ENCODE measurements around the gene SPOCK1.
"Not testable (repeated sequence)": the region's sequence is repeated elsewhere in the genome, so short reads cannot be mapped to it uniquely, and the experiment has no call there.

Gene SPOCK1

GRCh38 chr5:137290373-137290772, 208.8 kb downstream of the SPOCK1 start:
- DNase-seq = no peak

DNA sequence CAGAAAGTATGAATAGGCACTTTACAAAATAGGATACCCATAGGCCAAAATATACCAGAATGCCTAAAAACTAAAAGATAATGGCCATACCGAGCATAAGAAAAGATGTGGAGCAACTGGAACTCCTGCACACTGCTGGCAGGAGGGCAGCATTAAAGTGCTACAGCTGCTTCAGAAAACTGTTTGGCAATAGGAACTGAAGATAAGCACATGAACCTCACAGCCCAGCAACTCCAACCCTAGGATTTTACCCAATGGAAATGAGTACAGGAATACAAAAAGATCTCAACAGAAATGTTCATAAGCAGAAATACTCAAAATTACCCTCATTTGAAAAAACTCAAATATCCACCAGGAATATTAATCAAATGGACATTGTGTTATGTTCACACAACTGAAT, 209.3 kb downstream of the SPOCK1 start:
- DNase-seq = no peak

GRCh38 chr5:137287569-137287968, 211.6 kb downstream of the SPOCK1 start:
- DNase-seq = no peak

- no peak for DNase-seq
These were observed 213.0 kb downstream of the SPOCK1 start for GRCh38 chr5:137286025-137286610.

- DNase-seq = no peak
These were observed 215.3 kb downstream of the SPOCK1 start for GRCh38 chr5:137283801-137284200.

GRCh38 chr5:137282216-137282615, 216.9 kb downstream of the SPOCK1 start:
- DNase-seq = no peak

GRCh38 chr5:137281201-137281600, 217.9 kb downstream of the SPOCK1 start:
- no peak for DNase-seq

DNA sequence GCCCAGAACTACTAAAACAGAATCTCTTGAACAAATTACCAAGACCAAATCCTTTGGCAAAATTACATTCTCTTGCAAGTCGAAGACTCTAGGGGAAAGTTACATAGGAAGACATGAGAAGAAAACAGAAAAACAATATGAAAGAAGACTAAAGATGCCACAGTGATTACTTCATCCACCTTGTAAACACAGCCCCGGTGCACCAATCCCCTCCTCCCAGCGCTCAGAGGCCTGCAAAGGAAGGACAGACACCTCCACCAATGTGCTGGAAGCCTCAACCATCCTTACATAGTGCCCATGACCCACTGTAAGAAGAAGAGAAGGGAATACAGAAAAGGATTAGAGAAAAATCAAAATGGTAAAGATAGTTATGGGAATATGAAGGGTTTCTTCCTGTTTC, 218.5 kb downstream of the SPOCK1 start:
- DNase-seq = peak; percentile 67

- no peak for DNase-seq
These were observed 219.4 kb downstream of the SPOCK1 start for GRCh38 chr5:137279521-137280231.

- no peak for DNase-seq
These were observed 220.7 kb downstream of the SPOCK1 start for GRCh38 chr5:137278476-137278875.

DNA sequence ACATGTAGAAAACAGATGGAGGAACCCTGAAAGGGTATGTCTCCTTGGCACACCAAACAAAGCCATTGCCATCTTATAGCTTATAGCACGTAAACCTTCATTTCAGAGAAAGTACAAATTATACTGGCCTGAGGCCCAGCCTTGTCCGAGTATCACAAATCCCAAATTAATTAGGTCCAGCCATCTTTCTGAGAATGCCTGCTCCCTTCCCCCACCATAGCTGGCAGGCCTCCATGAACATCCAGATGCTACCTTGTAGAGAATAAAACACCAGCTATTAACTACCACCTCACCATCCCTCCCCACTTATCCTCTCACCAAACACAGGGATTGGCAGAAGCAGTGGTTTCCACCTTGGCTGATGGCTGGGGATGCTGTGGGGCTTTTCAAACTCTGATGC, 224.0 kb downstream of the SPOCK1 start:
- no peak for DNase-seq

DNA sequence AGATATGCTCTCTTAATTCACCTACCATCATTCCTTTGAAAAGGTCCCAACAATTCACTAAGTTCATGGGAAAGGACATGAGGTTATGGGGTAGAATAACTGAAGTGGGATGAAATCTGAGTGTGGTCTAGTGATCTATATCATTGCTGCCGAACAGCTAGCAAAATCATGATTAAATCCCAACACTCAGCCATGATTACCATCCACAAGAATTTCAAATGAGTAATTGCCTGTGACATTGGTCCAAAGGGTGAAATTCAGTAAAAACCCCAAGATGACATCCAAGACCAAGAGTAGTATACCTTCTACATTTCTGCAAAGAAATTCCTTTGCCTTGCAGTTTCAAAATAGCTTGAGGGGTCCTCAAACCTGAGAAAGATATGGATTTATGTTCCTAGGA, 225.6 kb downstream of the SPOCK1 start:
- no peak for DNase-seq

DNA sequence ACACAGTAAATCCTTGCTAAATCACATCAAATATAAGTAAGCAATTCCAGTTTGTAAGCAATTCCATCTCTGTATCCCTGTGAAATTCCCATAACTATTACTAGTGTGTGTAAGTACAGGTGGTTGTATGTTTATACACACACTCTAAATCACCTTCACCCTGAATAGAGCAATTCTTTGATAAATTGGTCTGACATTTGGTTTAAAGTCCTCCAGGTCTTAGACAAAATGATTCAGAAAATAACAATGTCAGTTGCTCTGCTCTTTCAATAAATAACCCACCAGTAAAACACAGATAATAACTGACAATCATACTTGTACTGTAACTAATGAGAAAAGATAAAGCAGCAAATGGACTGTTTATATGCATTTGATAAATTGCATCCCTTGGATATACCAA, 226.3 kb downstream of the SPOCK1 start:
- DNase-seq = no peak

DNA sequence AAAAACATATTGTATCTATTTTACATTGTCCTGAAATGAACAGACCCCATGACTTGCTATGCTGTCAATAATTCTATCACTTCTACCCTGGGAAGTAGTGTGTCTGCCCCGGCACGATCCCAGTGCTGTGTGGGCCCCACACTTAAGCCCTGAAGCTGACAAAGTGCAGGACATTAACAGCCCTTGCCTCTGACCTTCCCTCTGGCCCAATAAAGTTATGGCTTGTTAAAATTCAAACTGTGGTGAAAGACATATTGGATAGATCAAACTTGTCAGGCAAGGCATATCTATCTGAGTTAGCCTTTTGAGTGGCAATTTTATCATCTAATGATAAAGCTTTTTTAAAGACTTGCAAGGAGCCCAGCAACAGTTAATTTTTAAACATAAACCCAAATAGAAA, 229.2 kb downstream of the SPOCK1 start:
- no peak for DNase-seq

GRCh38 chr5:137269274-137269673, 229.9 kb downstream of the SPOCK1 start:
- DNase-seq = no peak

GRCh38 chr5:137268646-137269045, 230.5 kb downstream of the SPOCK1 start:
- DNase-seq = no peak

DNA sequence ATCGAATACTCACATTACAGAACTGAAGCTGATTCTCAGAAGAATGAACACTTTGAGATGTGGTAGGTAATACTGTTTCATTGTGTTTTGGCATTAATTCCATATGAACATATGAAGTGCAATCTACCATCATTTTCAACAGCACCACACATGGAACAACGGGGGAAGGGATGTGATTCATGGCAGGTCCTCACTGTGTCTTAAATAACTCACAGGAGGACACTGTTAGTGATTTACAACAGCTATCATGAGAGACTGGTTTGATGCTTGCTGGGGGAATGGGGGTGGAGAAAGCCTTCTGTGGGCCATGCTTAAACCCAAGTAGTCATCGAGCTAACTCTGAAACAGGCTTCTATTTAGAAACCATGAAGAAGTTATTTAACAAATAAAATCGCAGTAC, 232.9 kb downstream of the SPOCK1 start:
- no peak for DNase-seq

DNA sequence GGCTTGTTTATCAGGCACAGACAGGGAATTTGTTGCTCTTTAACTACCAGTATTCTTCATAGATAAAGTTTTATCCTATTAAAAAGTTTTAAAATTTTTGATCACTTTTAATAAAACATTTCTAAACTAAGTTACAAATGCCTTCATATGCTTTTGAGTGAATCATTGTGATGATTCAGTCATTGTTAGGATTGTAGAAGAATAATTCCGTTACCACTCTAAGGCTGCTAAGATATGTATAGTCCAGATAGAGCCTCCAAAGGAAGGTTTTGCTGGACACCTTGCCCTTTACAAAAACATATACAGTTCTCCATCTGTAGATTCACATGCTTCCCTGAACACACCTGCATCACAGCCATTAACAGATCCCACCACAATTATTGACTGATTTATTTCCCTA, 233.7 kb downstream of the SPOCK1 start:
- DNase-seq = no peak

- DNase-seq = no peak
These were observed 234.6 kb downstream of the SPOCK1 start for GRCh38 chr5:137264573-137264972.

DNA sequence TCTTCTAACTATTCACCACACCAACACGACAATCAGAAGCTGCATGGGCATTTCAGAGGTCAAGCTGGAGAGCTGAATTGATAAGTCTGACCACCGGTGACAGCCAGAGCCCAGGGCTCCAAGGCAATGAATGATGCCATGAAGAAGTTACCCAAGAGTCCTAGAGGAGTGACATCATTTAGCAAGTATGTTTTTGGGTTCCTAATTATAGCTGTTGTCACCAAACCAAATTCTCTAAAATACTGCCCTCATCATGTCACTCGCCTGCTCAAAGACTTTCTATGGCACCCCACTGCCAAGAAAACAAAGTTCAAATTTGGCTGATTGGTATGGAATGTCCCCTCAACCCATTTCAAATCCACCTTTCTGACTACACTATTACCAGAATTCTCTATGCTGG, 235.1 kb downstream of the SPOCK1 start:
- DNase-seq = no peak

- no peak for DNase-seq
These were observed 235.6 kb downstream of the SPOCK1 start for GRCh38 chr5:137263371-137264005.

DNA sequence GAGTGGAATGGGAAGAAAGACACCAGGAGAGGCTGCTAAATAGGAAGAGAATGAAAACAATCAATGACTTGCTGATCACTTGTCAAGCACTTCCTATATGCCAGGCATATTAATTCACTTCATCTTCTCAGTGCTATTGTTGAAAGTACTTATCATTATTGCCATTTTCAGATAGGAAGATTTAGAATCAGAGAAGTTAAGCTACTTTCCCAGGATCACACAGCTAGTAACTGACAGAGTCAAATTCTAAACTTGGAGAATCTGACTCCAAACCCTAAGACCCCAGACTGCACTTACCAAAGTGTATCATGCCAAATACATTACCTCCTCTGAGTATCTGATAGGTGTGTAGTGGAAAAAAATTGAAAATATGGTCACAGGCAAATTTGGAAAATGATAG, 236.3 kb downstream of the SPOCK1 start:
- DNase-seq = no peak

DNA sequence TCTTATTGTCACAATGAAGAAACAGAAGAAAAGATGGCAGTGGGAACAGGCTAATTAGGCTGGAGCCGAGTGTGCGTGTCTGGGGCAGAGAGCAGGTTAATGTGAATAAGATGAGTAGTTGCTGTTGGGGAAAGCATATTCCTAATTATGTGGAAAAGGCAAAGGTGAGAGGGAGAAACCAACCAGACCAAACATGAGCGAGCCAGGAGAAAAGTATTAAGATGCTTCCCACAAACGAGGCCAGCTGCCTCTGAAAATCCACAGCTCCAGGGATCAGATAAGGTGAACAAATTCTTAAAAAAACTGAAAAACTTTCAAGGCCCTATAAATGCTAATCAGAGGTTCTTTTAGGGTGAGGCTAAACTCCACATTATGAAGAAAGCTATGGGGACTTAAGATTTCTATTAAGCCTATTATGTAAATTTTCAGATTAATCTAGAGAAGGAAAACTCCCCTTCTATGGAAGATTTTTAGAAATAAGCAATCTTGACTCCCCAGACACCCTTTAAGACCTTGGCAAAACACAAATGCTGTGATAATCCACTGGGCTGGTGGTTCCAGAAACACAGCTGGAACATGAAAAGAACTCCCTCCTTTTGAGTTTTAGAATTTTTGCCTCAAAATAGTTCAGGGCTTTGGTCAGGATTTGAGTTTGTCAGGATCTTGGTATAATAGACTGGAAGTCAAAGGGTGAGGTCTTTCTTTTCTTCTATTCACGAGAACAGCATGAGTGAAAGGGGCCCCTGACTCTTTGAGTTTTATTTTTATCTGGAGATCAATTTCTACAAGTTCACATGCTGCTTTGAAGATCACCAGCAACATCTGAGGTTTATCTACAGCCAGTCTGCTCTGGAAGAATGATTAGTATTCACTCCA, 238.1 kb downstream of the SPOCK1 start:
- no peak for DNase-seq

DNA sequence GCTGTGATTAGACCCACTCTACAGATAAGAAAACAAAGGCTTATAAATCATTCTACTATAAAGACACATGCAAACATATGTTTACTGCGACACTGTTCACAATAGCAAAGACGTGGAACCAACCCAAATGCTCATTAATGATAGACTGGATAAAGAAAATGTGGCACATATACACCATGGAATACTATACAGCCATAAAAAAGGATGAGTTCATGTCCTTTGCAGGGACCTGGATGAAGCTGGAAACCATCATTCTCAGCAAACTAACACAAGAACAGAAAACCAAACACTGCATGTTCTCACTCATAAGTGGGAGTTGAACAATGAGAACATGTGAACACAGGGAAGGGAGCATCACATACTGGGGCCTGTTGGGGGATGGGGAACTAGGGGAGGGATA, 240.0 kb downstream of the SPOCK1 start:
- DNase-seq = not testable (repeated sequence)
